ENCODE measurements around the gene SAFB. TPM values are rescaled to one million over a fixed set of nuclear protein-coding genes. Genes with fewer than 3 reads are reported as not detected.

SAFB gene
- total and polyA plus RNA-seq, 2 experiments from 2014 or later, result 50.2 to 75.8 TPM

DNA sequence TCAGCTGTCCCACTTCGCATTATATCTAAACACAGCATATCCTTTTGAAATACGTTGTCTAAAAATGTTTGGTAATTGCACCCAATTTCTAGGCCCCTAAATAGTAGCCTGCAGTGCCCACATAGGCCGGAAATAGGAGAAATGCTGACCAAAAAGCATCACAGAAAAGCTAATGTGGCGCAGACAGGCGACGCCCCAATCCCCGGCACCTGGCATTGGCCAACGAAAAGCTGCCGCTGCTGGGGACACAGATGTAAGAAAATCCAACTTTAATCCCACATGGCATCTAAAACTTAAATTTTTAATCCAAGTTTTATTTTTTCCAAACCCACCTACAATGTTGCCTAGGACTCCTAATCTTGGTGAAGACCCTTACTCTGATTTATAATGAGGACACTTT is 4.3 kb upstream of the SAFB start:
- Histone ChIP-seq H3K4me1 (ENCODE audit: insufficient read depth) (no peaks in the 10 kb centered on the region), H3K4me3 (no peak overlapping the region), H3K27ac (no peak overlapping the region), H4K20me1 (ENCODE audit: insufficient read depth, poor library complexity, severe bottlenecking) (peaks cover 10% of the 10 kb centered on the region), H3K4me2 (no peak overlapping the region), H3K36me3 (replicated peaks; ENCODE audit: insufficient read depth, low read depth) (no peaks in the 10 kb centered on the region), H3K79me2 (peaks cover 69% of the 10 kb centered on the region), H3K9me2 (replicated peaks; ENCODE audit: insufficient read depth) (no peaks in the 10 kb centered on the region), H3K9me3 (ENCODE audit: low read depth) (no peaks in the 10 kb centered on the region), H2AFZ (no peak overlapping the region), H3K27me3 (no peaks in the 10 kb centered on the region)
- WGBS (ENCODE audit: low lambda C conversion rate, missing lambda C conversion rate), result 97% methylated on average over 9 of the region's 9 CpGs
- DNase-seq (ENCODE audit: low spot score), result no peak
- TF ChIP-seq EZH2 (IDR thresholded peaks at IDR 0.05; ENCODE audit: borderline replicate concordance) (no peak), EZH2phosphoT487 (IDR thresholded peaks at IDR 0.05; ENCODE audit: low read depth, severe bottlenecking, unreplicated experiment) (no peak)
- TF ChIP-seq, protein P1, sequence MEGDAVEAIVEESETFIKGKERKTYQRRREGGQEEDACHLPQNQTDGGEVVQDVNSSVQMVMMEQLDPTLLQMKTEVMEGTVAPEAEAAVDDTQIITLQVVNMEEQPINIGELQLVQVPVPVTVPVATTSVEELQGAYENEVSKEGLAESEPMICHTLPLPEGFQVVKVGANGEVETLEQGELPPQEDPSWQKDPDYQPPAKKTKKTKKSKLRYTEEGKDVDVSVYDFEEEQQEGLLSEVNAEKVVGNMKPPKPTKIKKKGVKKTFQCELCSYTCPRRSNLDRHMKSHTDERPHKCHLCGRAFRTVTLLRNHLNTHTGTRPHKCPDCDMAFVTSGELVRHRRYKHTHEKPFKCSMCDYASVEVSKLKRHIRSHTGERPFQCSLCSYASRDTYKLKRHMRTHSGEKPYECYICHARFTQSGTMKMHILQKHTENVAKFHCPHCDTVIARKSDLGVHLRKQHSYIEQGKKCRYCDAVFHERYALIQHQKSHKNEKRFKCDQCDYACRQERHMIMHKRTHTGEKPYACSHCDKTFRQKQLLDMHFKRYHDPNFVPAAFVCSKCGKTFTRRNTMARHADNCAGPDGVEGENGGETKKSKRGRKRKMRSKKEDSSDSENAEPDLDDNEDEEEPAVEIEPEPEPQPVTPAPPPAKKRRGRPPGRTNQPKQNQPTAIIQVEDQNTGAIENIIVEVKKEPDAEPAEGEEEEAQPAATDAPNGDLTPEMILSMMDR (IDR thresholded peaks at IDR 0.05; ENCODE audit: poor library complexity), result no peak

DNA sequence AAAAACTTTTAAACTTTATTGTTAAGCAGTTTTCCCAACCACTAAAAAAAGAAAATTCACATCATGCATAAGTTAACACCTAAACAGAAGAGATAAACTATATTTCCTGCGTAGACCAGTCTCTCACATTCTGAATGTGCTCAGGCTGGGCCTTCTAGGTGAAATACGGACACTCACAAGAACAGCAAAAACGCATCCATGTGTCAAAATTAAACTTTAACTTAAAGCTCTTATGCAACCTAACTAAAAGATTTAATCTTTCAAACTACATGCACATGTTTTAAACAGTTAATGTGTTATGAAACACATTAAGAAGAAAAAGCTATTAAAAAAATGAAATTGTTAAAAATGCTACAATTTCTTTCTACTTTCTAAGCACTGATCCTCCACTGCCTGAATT is 2.9 kb upstream of the SAFB start:
- WGBS (ENCODE audit: low lambda C conversion rate, missing lambda C conversion rate), result 90% methylated on average over 3 of the region's 3 CpGs
- TF ChIP-seq EZH2phosphoT487 (IDR thresholded peaks at IDR 0.05; ENCODE audit: low read depth, severe bottlenecking, unreplicated experiment) (no peak), EZH2 (IDR thresholded peaks at IDR 0.05; ENCODE audit: borderline replicate concordance) (no peak)
- TF ChIP-seq, protein P1 (IDR thresholded peaks at IDR 0.05; ENCODE audit: poor library complexity), result no peak
- no peak for DNase-seq (ENCODE audit: low spot score)
- Histone ChIP-seq H3K4me3 (no peak overlapping the region), H3K27me3 (no peaks in the 10 kb centered on the region), H3K79me2 (peaks cover 79% of the 10 kb centered on the region), H3K27ac (no peak overlapping the region), H3K4me2 (no peak overlapping the region), H3K36me3 (replicated peaks; ENCODE audit: insufficient read depth, low read depth) (no peaks in the 10 kb centered on the region), H2AFZ (no peak overlapping the region), H3K4me1 (ENCODE audit: insufficient read depth) (peaks cover 3% of the 10 kb centered on the region), H4K20me1 (ENCODE audit: insufficient read depth, poor library complexity, severe bottlenecking) (peaks cover 24% of the 10 kb centered on the region), H3K9me3 (ENCODE audit: low read depth) (no peaks in the 10 kb centered on the region), H3K9me2 (replicated peaks; ENCODE audit: insufficient read depth) (no peaks in the 10 kb centered on the region)

DNA sequence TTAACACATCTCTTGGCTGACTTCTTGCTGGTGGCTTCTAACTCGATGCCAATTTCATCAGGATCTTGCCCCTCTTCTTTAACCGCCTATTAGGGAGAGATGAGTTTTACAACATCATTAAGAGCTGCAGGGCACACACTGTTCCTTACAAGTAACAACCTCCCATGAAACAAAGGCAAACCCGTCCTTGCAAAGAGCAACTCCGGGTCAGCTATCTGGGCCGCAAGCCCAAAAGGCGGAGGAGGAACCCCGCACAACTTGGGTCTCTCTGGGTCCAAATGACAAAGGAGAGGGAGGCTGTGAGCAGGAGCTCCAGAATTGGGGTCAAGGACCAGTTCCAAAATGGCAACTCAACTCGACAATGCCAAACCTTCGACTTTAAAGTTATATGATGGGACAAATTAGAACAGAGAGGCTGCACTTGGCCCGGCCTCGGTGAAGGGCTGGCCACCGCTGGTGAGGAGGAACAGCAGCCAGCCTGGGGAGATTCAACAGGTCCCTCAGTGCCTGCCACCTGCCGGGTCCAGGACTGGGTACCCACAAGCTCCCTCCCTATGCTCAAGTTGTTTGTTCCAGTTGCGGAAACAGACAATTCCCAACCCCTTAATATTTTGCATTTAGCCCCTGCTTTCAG is 1.5 kb upstream of the SAFB start:
- no peaks in the 10 kb centered on the region for H3K9me3 ChIP-seq (ENCODE audit: low read depth)
- TF ChIP-seq, protein P1 (IDR thresholded peaks at IDR 0.05; ENCODE audit: poor library complexity), result no peak
- TF ChIP-seq EZH2 (IDR thresholded peaks at IDR 0.05; ENCODE audit: borderline replicate concordance) (no peak), EZH2phosphoT487 (IDR thresholded peaks at IDR 0.05; ENCODE audit: low read depth, severe bottlenecking, unreplicated experiment) (no peak)
- no peaks in the 10 kb centered on the region for H3K9me2 ChIP-seq (replicated peaks; ENCODE audit: insufficient read depth)
- no peaks in the 10 kb centered on the region for H3K36me3 ChIP-seq (replicated peaks; ENCODE audit: insufficient read depth, low read depth)
- no peak overlapping the region for H3K27ac ChIP-seq
- peaks cover 39% of the 10 kb centered on the region for H4K20me1 ChIP-seq (ENCODE audit: insufficient read depth, poor library complexity, severe bottlenecking)
- DNase-seq (ENCODE audit: low spot score), result no peak
- H3K27me3 ChIP-seq, result no peaks in the 10 kb centered on the region
- 59% methylated on average over 14 of the region's 14 CpGs for WGBS (ENCODE audit: low lambda C conversion rate, missing lambda C conversion rate)
- H3K4me3 ChIP-seq, result peak overlapping the region; percentile 71
- H3K4me2 ChIP-seq, result peak overlapping the region; percentile 90
- H3K79me2 ChIP-seq, result peaks cover 89% of the 10 kb centered on the region
- no peak overlapping the region for H2AFZ ChIP-seq
- peaks cover 15% of the 10 kb centered on the region for H3K4me1 ChIP-seq (ENCODE audit: insufficient read depth)
